Stimulated activated CD4-positive, alpha-beta T cell treated with anti-CD3 and anti-CD28 coated beads, Interleukin-2, amount 100 ng/mL, for 48 hours (primary cell): ENCODE measurements around the gene HNRNPM.

Source experiments
- DNase-seq, 2 donors: peaks; one replicate each; pipeline ENCODE4 v3.0.0-alpha.2; 2020

Gene HNRNPM

DNA sequence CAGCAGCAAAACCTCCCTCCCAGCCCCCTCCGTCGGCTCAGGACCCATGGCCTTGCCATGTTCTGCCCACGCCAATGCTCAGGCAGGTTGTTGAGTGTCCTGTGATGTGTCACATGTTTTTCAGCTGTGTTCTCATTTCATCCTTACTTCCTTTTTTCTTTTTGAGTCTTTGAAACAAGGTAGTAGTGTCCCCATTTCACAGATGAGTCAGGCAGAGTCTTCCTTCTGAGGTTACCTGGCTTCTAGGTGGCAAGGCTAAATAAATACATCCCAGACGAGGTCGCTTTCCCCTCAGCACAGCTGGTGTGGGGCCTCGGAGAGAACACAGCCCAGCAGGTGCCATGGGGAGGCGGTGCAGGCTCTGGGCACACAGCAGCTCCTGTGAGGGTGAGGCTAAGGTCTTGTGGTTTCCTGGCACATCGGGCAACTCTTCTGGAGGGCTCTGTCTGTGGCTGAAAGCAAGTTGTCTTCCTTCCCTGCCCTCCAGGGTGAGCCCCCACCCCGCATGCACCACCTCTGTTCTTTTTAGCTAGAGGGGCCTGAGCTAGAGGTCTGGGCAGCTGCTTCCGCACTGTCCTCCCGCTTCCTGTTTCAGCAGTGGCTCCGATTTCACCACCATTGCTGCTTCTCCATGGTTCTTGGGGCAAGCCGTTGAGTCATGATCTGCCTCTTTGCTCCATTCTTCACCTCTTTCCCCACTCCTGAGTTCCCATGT is 42.5 kb downstream of the HNRNPM start:
- peak; percentile 43 to 61 for DNase-seq

DNA sequence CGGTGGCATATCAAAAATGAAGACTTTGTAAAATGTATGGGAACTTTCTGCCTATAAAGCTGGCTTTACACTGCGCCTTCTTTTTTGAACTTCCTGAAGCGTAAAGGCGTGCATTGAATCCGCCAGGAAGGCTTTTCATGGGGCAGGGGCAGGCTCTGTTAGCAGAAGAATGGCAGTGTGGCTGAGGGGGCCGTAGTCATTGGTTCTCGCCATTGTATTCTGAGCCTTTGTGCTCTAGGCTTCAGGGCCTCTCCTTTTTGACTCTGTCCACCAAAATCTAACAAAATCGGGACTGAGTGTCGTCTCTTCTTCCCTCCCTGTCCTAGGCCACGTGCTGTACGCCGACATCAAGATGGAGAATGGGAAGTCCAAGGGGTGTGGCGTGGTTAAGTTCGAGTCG is 43.6 kb downstream of the HNRNPM start:
- no peak for DNase-seq

DNA sequence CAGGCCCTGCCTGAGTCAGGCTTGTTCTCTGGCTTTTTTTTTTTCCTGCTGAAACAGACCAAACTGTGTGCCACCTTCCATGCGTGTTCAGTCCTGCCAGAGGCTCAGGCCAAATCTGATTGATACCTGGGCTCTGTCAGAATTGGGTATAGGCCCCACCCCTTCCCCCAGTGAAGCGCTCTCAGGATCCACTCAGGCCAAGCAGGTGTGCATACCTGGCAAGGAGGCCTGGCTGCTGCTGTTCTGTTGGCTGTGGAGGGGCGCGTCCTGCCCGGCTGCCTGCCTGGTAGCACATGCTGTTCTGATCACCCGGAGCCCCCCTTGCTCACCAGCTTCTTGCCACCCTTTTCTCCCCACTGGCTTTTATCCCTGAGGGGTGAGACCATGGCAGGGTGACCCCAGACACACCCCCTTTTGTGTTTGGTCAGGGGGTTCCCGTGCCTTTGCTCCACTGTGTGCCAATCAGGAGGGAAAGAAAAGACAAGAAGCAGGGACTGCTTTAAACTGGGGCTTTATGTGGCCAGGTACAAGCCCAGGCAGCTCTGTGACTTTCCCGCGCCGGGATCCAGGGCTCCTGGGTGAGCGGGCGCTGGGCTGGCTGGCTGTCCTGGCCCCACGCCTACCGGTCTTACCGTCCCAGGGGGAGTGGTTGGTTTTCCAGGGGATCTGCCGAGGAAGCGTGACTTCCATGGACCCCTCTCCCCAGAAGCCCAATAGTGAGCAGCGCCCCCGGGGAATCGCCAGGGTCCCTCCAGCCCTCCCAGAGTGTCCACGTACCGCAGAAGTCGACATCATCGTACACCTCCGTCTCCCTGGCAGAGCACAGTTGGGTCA is 45.0 kb downstream of the HNRNPM start:
- no peak for DNase-seq

DNA sequence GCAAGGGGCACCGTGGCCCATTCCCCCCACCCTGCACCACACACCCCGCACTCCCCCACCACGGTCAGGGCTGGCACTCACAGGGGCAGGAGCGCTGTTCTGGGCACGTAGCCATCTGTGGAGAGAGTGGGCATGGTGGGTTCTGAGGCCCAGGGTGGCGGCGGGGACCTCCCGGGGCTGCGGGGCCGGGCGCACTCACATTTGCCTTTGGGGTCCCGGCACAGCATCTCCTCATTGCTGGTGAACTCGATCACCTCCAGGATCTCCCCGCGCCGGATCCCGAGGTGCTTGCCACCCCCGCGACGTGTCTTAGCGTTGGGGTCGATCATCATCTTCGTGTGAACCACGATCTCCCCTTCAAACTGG is 45.6 kb downstream of the HNRNPM start:
- DNase-seq = no peak

DNA sequence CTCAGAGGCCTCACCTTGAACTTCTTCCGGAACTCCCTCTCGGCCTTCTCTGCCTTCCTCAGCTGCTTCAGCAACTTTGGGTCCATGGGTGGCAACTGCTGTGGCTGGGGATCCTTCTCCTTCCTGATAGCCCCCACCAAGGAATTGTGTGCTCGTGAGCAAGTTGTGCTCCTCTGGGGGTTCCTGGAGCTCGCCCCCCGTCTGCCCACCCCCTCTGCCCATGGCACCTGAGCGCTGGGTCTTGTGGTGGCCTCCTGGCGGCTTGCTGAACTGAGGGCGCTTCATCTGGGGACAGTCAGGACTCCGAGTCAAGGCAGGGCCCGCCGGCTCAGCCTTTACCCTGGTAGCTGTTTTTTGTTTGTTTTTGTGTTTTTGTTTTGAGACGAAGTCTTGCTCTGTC is 46.1 kb downstream of the HNRNPM start:
- DNase-seq = no peak

DNA sequence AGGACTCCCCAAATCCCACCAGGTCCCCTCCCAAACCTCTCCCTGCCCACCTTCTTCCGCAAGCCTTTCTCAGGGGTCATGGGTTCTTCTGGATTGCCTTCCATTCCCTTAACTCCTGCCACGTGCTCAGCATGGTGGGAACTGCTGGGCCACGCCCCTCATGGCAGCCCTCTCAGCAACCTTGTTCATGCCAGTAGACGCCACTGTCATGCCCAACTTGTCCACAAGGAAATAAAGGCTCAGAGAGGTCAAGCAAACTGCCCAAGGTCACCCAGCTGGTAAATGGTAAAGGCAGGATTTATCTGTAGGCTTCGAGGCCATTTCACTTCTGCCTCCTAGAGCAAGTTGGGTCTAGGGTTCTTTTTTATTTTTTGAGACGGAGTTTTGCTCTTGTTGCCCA is 46.8 kb downstream of the HNRNPM start:
- no peak for DNase-seq

DNA sequence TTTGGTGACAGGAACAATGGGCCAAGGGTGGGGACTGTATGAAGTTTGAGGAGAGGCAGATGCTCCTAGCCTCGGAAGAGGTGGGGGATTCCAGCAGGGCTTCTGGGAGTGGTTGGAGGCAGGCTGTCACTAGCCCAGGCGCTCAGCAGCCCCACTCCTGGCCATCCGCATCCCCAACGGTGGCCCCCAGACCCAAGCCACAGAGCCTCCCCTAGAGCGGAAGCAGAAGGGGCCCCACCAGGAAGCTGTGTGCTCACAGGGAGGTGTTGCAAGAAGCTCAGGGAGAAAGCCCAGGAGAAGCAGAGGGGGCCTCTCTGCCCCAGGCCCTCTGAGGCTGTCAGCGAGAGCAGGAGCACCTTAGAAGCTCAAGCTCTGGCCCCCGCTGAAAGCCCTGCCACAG is 49.4 kb downstream of the HNRNPM start:
- no peak for DNase-seq

DNA sequence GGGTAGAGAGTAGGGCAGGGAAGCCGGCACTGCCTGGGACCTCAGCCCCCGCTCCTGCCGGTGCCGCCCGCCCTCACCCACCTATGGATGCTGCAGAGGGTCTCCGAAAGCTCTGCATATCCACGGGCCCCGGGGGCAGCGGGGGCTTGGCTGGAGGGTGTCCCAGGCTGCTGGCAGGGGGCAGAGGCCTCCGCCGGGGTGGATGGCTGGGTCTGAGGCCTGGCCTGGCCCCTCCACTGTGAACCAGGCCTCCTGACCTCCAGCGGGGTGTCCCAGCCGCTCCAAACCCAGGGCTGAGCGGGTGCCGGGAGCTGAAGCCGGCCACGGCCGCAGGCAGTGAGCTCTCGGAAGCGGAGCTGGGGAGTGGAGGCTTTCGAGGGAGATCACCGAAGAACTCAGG is 53.5 kb downstream of the HNRNPM start:
- DNase-seq = no peak

DNA sequence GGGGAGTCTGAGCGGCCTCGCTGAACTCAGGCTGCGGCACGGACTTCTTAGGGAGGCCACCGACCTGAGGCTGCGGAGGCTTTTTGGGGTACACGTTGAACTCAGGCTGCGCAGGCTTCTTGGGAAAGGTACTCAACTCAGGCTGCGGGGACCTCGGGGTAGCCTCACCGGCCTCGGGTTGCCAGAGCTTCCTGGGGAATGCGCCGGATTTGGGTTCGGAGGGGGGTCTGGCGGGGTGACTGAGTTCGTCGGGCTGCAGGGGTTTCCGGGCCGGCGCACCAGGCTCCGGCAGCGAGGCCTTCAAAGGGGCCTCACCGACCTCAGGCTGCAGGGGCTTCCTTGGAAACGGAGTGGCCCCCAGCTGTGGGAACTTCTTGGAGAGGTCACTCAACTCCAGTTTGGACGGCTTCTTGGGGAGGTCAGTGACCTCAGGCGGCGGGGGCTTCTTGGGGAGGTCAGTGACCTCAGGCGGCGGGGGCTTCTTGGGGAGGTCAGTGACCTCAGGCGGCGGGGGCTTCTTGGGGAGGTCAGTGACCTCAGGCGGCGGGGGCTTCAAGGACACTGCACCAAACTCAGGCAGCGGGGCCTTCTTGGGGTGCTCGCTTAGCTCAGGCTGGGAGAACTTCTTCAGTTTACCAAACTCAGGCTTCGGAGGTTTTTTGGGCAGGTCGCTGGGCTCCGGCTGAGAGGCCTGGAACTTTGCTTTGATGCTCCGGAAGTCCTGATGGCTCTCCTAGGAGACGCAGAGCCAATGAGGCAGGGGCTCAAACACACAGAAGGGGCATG is 54.5 kb downstream of the HNRNPM start:
- DNase-seq = no peak

DNA sequence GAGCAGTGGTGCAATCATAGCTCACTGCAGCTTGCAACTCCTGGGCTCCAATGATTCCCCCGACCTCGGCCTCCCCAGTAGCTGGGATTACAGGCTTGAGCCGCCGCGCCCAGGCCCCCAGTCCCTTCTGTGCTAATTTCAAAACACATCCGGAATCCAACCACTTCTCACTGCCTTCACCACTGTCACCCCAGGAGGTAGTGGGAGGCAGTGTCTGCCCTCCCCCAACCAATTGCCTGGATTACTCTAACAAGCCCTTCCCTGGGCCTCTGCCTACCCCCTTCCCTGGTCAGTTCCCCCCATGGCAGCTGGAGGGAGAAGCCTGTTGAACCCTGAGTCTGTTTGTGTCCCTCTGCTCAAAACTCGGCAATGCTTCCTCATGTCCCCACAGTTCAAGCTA is 55.4 kb downstream of the HNRNPM start:
- no peak for DNase-seq

DNA sequence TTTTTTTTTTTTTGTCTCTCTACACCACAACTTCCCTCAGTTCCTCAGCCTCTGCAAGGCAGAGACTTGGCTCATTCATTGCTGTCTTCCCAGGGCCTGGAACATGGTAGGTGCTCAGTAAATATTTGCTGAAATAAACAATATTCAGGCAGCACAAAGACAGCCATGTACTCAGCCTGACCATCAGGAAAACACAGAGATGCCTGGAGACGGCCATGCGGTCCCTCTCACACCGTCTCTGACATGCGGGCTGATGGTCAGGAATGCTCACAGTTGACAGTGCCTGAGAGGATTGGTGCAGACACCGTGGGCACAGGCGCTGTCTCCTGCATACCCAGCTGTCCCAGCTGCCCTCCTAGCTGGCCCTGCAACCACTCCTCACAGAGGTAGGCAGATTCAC is 56.7 kb downstream of the HNRNPM start:
- DNase-seq = no peak

DNA sequence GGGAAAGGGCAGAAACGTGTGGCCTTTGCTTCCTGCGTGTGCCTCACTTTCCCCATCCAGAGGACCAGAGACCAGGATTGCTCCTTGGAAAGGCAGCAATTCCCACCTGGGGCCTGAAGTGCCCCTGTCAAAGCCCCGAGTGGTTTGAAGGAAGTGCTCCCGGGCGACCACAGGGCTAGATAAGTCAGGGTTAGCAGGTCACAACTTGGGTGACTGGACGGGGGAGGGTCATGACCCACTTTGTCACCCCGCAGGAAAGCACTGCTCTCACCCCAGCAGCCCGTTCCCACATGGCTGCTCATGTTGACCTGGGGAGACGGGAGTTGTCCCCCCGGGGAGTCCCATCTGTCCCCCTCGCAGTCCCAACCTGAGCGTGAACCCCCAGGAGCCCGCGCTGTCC is 57.2 kb downstream of the HNRNPM start:
- no peak for DNase-seq

DNA sequence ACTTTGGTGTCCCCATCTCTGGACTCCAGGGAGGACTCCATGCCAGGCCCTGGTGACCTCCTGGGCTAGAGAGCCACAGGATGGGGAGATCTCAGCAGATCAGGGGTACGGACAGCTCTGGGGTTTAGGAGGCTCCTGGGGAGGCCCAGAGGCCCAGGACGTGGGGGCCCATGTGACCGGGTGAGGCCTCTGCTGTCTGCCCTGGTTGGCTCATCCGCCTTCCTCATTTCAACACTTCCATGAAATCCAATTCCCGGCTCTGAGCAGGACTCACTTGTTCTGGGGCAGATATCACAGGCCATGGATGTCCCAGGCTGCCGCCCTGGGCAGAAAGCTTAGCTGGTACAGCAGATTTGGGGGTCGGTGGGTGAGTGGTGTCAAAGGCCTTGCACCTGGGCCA is 58.7 kb downstream of the HNRNPM start:
- no peak for DNase-seq

DNA sequence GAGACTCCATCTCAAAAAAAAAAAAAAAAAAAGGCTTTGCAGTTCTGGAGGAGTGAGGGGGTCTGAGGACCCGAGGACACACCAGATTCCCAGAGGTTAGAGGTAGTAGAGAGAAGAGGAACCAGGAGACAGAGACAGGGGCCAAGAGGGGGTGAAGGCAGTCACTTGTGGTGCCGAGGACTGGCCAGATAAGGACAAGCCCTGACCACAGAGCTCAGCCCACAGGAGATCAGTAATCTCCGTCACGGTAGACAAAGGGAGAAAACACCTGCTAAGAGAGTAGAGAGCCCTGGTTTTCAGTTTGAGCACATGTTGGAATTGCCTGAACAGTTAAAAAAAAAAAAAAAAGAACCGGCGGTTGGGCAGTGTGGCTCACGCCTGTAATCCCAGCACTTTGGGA is 59.4 kb downstream of the HNRNPM start:
- DNase-seq = no peak

DNA sequence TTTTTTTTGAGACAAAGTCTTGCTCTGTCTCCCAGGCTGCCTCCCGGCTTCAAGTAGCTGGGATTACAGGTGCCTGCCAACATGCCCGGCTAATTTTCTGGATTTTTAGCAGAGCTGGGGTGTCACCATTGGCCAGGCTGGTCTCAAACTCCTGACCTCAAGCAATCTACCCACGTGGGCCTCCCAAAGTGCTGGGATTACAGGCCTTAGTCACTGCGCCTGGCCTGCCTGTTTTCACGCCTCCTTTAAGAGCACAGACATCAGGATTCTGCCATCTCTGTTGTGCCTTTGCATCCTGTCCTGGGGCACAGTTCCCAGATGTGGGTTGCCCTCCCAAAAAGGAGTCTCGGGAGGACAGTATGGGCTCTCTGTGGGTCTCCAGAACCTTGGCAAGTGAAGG is 60.1 kb downstream of the HNRNPM start:
- no peak for DNase-seq

DNA sequence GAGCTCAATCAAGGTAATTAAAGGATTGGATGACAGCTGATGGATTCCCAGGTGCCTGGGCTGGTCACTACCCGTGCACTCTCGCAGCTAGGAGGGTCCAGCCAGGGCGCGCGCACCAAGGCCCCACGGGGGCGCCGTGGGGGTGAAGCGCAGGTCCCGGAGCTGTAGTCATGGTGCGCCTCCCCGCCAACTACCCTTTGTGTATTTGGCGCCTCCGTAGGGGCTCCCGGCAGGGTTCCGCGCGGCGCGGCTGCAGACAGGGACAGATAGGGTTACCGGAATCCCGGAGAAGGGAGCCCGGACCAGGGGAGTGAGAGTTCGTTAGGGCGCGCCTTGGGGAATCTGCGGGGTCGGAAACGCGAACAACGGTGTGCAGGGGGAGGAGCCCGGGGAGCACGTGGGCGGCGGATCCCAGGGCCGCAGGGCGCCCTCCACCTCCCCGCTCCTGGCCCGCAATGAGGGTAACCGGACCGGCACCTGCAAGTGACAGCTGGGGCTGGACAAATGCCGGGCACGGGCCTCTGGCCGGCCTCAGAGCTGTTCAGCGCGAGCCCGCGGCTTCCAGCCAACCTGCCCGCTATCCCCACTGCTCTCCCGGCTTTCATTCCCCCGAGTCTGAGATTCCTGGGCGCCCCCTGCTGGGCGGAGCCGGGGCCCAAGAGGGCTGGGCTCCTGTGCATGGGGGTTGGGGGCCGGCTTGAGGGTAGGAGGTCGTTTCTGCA is 61.1 kb downstream of the HNRNPM start:
- DNase-seq = peak; percentile 77 to 80

DNA sequence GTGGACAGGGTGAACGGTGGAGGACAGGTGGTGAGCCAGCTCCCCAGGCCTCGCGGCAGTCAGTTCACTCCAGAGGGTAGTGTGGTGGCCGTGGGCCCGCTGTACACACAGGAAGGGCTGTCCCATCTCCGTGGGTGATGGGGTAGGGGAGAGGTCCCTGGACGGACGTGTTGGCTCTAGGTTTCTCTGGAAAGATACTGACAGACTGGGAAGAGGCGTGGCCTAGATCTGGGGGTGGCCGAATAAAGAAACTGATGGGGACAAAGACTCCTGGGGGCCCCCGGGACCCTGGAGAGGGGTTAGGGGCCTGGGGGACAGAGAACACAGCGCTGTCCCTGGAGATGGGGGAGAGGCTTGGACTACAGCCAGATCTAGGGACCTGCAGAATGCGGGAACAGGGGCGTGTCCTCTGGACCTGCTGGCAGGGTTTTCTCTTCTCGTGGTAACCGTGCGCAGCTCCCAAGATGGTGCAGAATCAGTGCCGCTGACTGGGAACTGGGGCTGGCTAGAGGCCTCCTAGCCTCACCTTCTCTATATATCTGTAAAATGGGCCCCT is 61.7 kb downstream of the HNRNPM start:
- no peak for DNase-seq

DNA sequence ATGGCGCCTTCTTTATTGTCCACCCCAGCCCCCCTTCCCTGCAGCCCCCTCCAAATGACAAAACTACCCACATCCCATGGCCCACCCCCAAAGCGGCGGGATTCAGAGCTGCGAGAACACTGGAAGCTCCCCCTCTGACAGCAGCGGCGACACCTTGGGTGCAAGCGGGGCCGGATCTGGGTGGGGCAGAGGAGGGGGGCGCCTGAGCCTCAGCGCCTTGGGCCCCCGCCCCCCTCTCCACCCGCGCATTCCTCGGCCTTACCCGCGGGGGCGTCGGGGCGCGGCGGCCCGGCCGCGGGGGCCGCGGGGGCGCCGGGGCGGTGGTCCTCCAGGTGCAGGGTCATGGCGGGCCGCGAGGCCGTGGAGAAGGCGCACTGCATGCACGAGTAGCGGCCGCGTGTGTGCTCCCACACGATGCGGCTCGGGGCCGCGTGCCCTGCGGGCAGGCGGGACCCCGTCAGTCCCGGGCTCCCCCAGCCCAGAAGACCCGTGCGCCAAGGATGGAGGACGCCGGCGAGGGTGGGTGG is 65.9 kb downstream of the HNRNPM start:
- no peak for DNase-seq

DNA sequence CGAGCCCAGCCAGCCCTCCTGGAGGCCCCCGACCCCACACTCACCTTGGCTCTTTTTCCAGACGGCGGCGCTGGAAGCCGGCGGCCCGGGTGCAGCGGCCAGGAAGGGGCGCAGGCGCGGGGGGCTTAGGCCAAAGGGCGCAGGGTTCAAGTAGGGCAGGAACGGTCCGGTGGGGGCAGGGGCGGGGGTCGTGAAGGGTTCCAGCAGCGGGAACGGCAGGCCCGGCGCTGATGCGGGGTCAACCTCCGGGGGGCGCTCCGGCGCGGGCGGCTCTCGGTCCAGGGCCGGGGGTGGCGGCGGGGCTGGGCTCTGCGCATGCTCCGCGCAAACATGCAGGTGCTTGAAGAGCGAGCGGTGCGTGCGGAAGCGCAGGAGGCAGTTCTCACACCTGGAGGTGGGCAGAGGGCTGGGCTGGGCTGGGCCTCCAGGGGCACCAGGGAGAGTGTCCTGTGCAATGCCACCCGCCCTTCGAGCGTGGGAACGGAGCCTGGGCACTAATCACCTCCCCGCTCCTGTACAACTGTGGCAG is 66.9 kb downstream of the HNRNPM start:
- DNase-seq = no peak

DNA sequence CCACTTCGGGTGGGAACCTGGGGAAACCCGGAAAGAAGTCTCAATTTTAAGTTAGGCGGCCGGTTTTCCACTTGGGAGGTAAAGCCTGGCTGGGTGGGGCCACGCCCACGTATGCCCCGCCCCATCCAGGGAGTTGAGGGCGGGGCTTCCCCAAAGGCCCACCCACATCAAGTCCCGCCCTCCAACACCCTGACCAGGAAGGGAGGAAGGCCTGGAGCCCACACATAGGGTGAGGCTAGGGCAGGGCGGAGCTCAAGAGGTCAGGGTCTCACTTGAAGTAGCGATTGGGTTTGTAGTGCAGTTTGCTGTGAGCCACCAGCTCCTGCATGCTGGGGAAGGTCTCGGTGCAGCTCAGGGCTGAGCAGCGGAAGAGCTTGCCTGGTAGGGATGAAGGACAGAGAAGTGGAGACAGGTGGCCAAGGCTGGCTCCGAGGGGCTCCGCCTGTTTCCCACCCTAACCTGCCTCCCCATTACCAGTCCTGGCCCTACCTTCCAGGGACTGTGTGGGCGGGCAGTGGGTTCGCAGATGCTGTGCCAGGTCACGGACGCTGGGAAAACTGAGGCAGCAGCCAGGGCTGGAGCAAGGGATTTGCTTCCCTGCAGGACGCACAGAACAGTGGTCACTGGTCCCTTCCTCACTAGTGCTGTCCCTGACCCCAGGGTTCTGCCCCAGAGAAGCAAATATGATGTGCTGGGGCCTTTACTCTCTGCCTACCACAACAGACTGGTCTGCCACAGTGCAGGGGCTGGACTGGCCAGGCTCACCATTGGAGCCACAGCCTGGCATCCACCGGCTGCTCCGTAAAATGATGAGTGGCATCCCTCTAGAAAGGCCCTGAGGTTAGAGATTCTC is 67.6 kb downstream of the HNRNPM start:
- DNase-seq = no peak

DNA sequence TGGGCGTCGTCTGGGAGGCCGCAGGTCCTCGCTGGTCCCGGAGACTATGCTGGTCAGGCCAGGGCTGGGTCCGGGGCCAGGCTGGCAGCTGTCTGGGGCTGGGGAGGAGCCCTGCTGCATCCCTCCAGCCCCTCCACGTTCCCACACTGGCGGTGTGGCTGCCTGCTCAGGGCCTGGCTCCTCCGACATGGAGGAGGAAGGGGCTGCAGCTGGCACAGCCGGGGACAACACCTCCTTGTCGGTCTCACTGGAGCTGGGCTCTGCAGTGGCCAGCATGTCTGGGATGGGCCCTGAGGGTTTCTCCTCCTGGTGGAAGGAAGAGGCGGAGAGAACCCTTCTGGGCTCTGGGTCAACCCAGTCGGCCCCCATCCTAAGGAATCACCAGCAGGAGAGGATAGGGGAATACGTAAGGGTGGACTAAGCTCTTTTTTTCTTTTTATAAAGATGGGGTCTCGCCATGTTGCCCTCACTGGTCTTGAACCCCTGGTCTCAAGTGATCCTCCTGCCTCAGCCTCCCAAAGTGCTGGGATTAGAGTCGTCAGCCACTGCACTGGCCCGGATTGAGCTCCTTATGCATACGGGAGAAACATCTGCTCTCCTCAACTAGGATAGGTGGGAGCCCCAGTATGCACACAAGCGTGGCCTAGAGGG is 68.4 kb downstream of the HNRNPM start:
- DNase-seq = no peak
